Measurements from ENCODE around the gene TRERF1. TPM values are rescaled to one million over a fixed set of nuclear protein-coding genes. Genes with fewer than 3 reads are reported as not detected.
"Not testable (repeated sequence)": the region's sequence is repeated elsewhere in the genome, so short reads cannot be mapped to it uniquely, and the experiment has no call there.

TRERF1 gene
- total RNA-seq, 1 experiment from 2014 or later, result 13.9 TPM

DNA sequence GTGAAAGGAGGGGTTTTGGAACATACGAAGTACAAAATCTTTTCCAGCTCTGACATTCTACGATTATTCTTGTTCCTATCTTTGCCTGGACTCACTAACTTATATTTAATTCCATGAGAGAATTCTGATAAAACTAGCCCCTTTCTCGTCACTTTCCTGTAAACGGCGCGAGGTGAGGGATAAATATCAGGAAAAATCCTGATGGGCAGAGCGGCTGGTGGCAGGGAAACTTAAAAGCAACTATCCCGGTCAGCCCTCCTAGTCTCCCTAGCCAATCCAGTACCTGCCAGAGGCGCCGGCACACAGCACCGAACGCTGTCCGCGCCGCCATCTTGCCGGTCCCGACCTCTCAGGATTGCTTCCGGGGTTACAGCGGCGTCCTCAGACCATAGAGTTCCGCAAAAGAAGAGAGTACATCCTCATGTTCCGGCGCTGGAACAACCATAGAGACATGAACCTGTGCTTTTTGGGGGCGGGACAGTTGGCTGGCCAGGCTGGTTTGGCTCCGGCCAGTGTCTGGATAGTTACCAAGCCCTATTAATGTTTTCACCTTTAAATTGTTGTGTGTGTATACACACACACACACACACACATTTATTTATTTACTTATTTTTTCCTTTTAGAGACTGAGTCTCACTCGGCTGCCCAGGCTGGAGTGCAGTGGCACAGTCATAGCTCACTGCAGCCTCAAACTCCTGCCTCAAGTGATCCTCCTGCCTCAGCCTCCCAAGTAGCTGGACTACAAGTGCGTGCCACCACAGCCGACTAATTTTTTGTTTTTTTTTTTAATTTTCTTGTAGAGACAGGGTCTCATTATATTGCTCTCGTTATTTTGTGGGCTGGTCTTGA, 234.0 kb downstream of the TRERF1 start, which contains the start of gene MRPS10:
TSS of gene MRPS10 (minus strand) at position 343 of the 849 bp plus-strand sequence. CDS start at position 331, 12 bp downstream.
- peaks cover 10% of the 10 kb centered on the region for H3K36me3 ChIP-seq (ENCODE audit: low read depth, low read length)
- peaks cover 5% of the 10 kb centered on the region for H3F3A ChIP-seq (ENCODE audit: low read length, unreplicated experiment)
- H2AFZ ChIP-seq (ENCODE audit: low read length), result peak within 1 kb of the TSS; percentile 60
- no peaks in the 10 kb centered on the region for H3K9me2 ChIP-seq (replicated peaks; ENCODE audit: low read length)
- peak within 1 kb of the TSS; percentile 85 for H3K4me3 ChIP-seq (ENCODE audit: low read length)
- H3K9ac ChIP-seq (ENCODE audit: low read length), result peak within 1 kb of the TSS; percentile 95
- TSS peak; percentile 81 for BruUV-seq (replicated peaks)
- intact Hi-C loops (cut with micrococcal nuclease), result loop anchor here (1.0 kb wide), 1 partner anchor 10 kb away; no protein-coding TSS in a partner anchor
- DNase-seq, result peak; percentile 95
- peak within 1 kb of the TSS; percentile 84 for H3K4me2 ChIP-seq (ENCODE audit: low read length)
- no peaks in the 10 kb centered on the region for H3K27me3 ChIP-seq (ENCODE audit: low read length)
- peak within 1 kb of the TSS; percentile 77 for H3K27ac ChIP-seq (ENCODE audit: low read length)
- peaks cover 45% of the 10 kb centered on the region for H3K79me2 ChIP-seq (ENCODE audit: low read length)
- ChIA-PET CTCF (interaction anchor here (0.7 kb wide), 1 partner anchor 99 kb away, joined by 11 read pairs; no protein-coding TSS in a partner anchor), POLR2A (ENCODE audit: unreplicated experiment) (no interaction called here)
- no peaks in the 10 kb centered on the region for H3K9me3 ChIP-seq (ENCODE audit: low read length)
- peaks cover 74% of the 10 kb centered on the region for H3K4me1 ChIP-seq (ENCODE audit: insufficient read depth, low read length)
- TF ChIP-seq, protein P1, sequence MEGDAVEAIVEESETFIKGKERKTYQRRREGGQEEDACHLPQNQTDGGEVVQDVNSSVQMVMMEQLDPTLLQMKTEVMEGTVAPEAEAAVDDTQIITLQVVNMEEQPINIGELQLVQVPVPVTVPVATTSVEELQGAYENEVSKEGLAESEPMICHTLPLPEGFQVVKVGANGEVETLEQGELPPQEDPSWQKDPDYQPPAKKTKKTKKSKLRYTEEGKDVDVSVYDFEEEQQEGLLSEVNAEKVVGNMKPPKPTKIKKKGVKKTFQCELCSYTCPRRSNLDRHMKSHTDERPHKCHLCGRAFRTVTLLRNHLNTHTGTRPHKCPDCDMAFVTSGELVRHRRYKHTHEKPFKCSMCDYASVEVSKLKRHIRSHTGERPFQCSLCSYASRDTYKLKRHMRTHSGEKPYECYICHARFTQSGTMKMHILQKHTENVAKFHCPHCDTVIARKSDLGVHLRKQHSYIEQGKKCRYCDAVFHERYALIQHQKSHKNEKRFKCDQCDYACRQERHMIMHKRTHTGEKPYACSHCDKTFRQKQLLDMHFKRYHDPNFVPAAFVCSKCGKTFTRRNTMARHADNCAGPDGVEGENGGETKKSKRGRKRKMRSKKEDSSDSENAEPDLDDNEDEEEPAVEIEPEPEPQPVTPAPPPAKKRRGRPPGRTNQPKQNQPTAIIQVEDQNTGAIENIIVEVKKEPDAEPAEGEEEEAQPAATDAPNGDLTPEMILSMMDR (conservative IDR thresholded peaks at IDR 0.05; ENCODE audit: low read depth, low read length), result no peak
- TF ChIP-seq EZH2phosphoT487 (IDR thresholded peaks at IDR 0.05; ENCODE audit: borderline replicate concordance, low read length), result no peak
- no peak for TF ChIP-seq EZH2 (IDR thresholded peaks at IDR 0.05; ENCODE audit: low read length, unreplicated experiment)
- no peaks in the 10 kb centered on the region for H4K20me1 ChIP-seq (ENCODE audit: low read length)
- ATAC-seq, result peak; percentile 69

DNA sequence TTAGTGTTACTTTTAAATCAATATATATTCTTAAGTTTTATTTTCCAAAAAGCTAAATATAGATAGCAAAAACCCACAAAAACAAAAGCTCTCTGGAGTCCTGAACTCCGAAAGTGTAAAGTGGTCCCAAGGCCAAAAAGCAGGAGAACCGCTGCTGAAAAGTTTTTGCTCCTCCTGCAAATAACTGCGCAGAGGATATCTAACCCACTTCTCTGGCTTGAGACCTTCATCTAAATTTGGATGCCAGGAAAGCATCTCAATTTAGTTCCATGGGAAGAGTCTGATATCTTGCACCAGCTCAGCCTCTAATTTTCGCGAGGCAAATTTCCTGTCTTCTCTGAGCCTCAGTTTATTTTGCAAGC, 234.6 kb downstream of the TRERF1 start:
- H3K4me1 ChIP-seq (ENCODE audit: insufficient read depth, low read length), result peaks cover 74% of the 10 kb centered on the region
- peaks cover 10% of the 10 kb centered on the region for H3K36me3 ChIP-seq (ENCODE audit: low read depth, low read length)
- H3K9me2 ChIP-seq (replicated peaks; ENCODE audit: low read length), result no peaks in the 10 kb centered on the region
- H3F3A ChIP-seq (ENCODE audit: low read length, unreplicated experiment), result peaks cover 7% of the 10 kb centered on the region
- H3K9ac ChIP-seq (ENCODE audit: low read length), result peak overlapping the region; percentile 95
- peak overlapping the region; percentile 77 for H3K27ac ChIP-seq (ENCODE audit: low read length)
- no peaks in the 10 kb centered on the region for H4K20me1 ChIP-seq (ENCODE audit: low read length)
- BruUV-seq (replicated peaks), result no TSS peak
- H3K79me2 ChIP-seq (ENCODE audit: low read length), result peaks cover 45% of the 10 kb centered on the region
- no peaks in the 10 kb centered on the region for H3K9me3 ChIP-seq (ENCODE audit: low read length)
- no peaks in the 10 kb centered on the region for H3K27me3 ChIP-seq (ENCODE audit: low read length)
- H2AFZ ChIP-seq (ENCODE audit: low read length), result peak overlapping the region; percentile 60
- CTCF ChIA-PET, result interaction anchor here (0.7 kb wide), 1 partner anchor 98 kb away, joined by 11 read pairs; no protein-coding TSS in a partner anchor
- no peak for ATAC-seq
- DNase-seq, result no peak
- POLR2A ChIA-PET (ENCODE audit: unreplicated experiment), result no interaction called here
- H3K4me2 ChIP-seq (ENCODE audit: low read length), result peak overlapping the region; percentile 84
- peak overlapping the region; percentile 85 for H3K4me3 ChIP-seq (ENCODE audit: low read length)
- intact Hi-C loops (cut with micrococcal nuclease), result loop anchor here (1.0 kb wide), 1 partner anchor 10 kb away; no protein-coding TSS in a partner anchor
- TF ChIP-seq EZH2 (IDR thresholded peaks at IDR 0.05; ENCODE audit: low read length, unreplicated experiment) (no peak), EZH2phosphoT487 (IDR thresholded peaks at IDR 0.05; ENCODE audit: borderline replicate concordance, low read length) (no peak)
- TF ChIP-seq, protein P1 (conservative IDR thresholded peaks at IDR 0.05; ENCODE audit: low read depth, low read length), result no peak

DNA sequence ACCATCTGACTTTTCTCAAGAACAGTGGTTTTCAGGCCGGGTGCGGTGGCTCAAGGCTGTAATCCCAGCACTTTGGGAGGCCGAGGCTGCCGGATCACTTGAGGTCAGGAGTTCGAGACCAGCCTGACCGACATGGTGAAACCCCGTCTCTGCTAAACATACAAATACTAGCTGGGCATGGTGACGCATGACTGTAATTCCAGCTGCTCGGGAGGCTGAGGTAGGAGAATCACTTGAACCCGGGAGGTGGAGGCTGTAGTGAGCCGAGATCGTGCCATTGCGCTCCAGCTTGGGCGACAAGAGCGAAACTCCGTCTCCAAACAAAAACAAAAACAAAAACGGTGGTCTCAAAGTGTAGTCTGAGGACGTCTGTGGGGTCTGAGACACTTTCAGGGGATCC, 235.2 kb downstream of the TRERF1 start:
- POLR2A ChIA-PET (ENCODE audit: unreplicated experiment); DNase-seq; H3K9me3 ChIP-seq (ENCODE audit: low read length); ATAC-seq; H3K9me2 ChIP-seq (replicated peaks; ENCODE audit: low read length); H3K27me3 ChIP-seq (ENCODE audit: low read length); CTCF ChIA-PET; H2AFZ ChIP-seq (ENCODE audit: low read length); BruUV-seq (replicated peaks); intact Hi-C loops (cut with micrococcal nuclease); H4K20me1 ChIP-seq (ENCODE audit: low read length): not testable (repeated sequence)
- peaks cover 52% of the 10 kb centered on the region for H3K79me2 ChIP-seq (ENCODE audit: low read length)
- peak overlapping the region; percentile 84 for H3K4me2 ChIP-seq (ENCODE audit: low read length)
- peaks cover 13% of the 10 kb centered on the region for H3F3A ChIP-seq (ENCODE audit: low read length, unreplicated experiment)
- H3K27ac ChIP-seq (ENCODE audit: low read length), result peak overlapping the region; percentile 77
- peaks cover 75% of the 10 kb centered on the region for H3K4me1 ChIP-seq (ENCODE audit: insufficient read depth, low read length)
- H3K36me3 ChIP-seq (ENCODE audit: low read depth, low read length), result peaks cover 16% of the 10 kb centered on the region
- H3K4me3 ChIP-seq (ENCODE audit: low read length), result peak overlapping the region; percentile 85
- peak overlapping the region; percentile 95 for H3K9ac ChIP-seq (ENCODE audit: low read length)
